Neural cell (in vitro differentiated cells): ENCODE results near the gene GMDS.

Experiments
- CTCF ChIP-seq: fragments of 450-650 bp; IDR thresholded peaks from 2 replicates; pipeline ENCODE4 v1.5.1; 2014; ENCODE audit warnings: antibody characterized with exemption, mild to moderate bottlenecking, moderate library complexity; ENCODE audit not compliant: poor library complexity, severe bottlenecking
- REST ChIP-seq: IDR thresholded peaks from 2 replicates; pipeline ENCODE4 v1.6.1; 2012; ENCODE audit warnings: borderline replicate concordance
- TAF1 ChIP-seq: IDR thresholded peaks from 2 replicates; pipeline ENCODE4 v1.6.1; 2012; ENCODE audit warnings: low read depth

GRCh38 chr6:2042956-2043648 lies 202.3 kb downstream of the GMDS start:
- TF ChIP-seq CTCF (no peak), REST (no peak), TAF1 (no peak)
